Posterior cingulate gyrus (tissue), 11 donors: ENCODE measurements around the gene RER1.

Experiments used
- DNase-seq, 10 donors: peaks; one replicate each; pipeline versions ENCODE4 v3.0.0 to v3.0.0-alpha.2; 2020 to 2021; ENCODE audit warnings: mixed read lengths in 3 of 10
- intact Hi-C: fragments of 100-400 bp; cut with DNase I; formaldehyde crosslinking; loops from one replicate; pipeline ENCODE4 v1.15.1; 2023

The RER1 gene

GRCh38 chr1:2404142-2404889 is 12.7 kb downstream of the RER1 start:
- DNase-seq = no peak
- intact Hi-C loops = no loop called here

GRCh38 chr1:2404890-2405511 is 13.4 kb downstream of the RER1 start:
- no peak for DNase-seq
- intact Hi-C loops = no loop called here

- DNase-seq = no peak
- intact Hi-C loops = no loop called here
These were observed 14.1 kb downstream of the RER1 start for GRCh38 chr1:2405588-2406295.

GRCh38 chr1:2406451-2407041 is 14.9 kb downstream of the RER1 start:
- DNase-seq = no peak
- intact Hi-C loops = no loop called here

GRCh38 chr1:2407166-2407990 is 15.7 kb downstream of the RER1 start:
- intact Hi-C loops = no loop called here

GRCh38 chr1:2407991-2408275 is 16.3 kb downstream of the RER1 start:
- intact Hi-C loops = no loop called here
- DNase-seq = no peak

More at GRCh38 chr1:2407166-2407990, 15.7 kb downstream of the RER1 start:
- DNase-seq = no peak

GRCh38 chr1:2408456-2408855 is 16.8 kb downstream of the RER1 start:
- no peak for DNase-seq
- intact Hi-C loops = no loop called here

- intact Hi-C loops = no loop called here
- no peak for DNase-seq
These were observed 17.2 kb downstream of the RER1 start for GRCh38 chr1:2408859-2409276.

- no peak for DNase-seq
- intact Hi-C loops = loop anchor here (5.0 to 10.0 kb wide), 2 partner anchors 118 to 1015 kb away; partner anchors contain the start of gene PANK4
These were observed 18.1 kb downstream of the RER1 start for GRCh38 chr1:2409745-2410144.

GRCh38 chr1:2411801-2412394 is 20.3 kb downstream of the RER1 start:
- intact Hi-C loops = loop anchor here (2.0 to 10.0 kb wide), 3 partner anchors 115 to 1013 kb away; partner anchors contain the start of genes PANK4 and PRXL2B
- no peak for DNase-seq

- DNase-seq = peak; percentile 93 to 100 (median 96)
- intact Hi-C loops = loop anchor here (2.0 to 10.0 kb wide), 3 partner anchors 115 to 1012 kb away; partner anchors contain the start of genes PANK4 and PRXL2B
These were observed 20.7 kb downstream of the RER1 start, which contains the start of gene PEX10 for GRCh38 chr1:2412395-2412772. Gene PEX10, minus strand, starts transcription at chr1:2412564. Its CDS starts 62 bp downstream, at chr1:2412502.

GRCh38 chr1:2412773-2413494 is 21.3 kb downstream of the RER1 start:
- intact Hi-C loops = loop anchor here (2.0 to 10.0 kb wide), 3 partner anchors 114 to 1012 kb away; partner anchors contain the start of genes PANK4 and PRXL2B
- no peak for DNase-seq

GRCh38 chr1:2413495-2414296 is 22.1 kb downstream of the RER1 start:
- DNase-seq = no peak
- intact Hi-C loops = loop anchor here (1.0 to 10.0 kb wide), 4 partner anchors 114 to 1011 kb away; partner anchors contain the start of genes PANK4 and PRXL2B

GRCh38 chr1:2414297-2414958 is 22.8 kb downstream of the RER1 start:
- intact Hi-C loops = loop anchor here (1.0 to 10.0 kb wide), 3 partner anchors 113 to 1010 kb away; partner anchors contain the start of gene PANK4
- DNase-seq = peak; percentile 66 to 98 (median 84)

- intact Hi-C loops = loop anchor here (10.0 kb wide), 1 partner anchor 1009 kb away; no protein-coding TSS in a partner anchor
- DNase-seq = no peak
These were observed 23.7 kb downstream of the RER1 start for GRCh38 chr1:2415337-2415736.

- intact Hi-C loops = loop anchor here (10.0 kb wide), 1 partner anchor 1009 kb away; no protein-coding TSS in a partner anchor
- no peak for DNase-seq
These were observed 24.2 kb downstream of the RER1 start for GRCh38 chr1:2415801-2416208.

- no peak for DNase-seq
- intact Hi-C loops = loop anchor here (10.0 kb wide), 1 partner anchor 1008 kb away; no protein-coding TSS in a partner anchor
These were observed 24.8 kb downstream of the RER1 start for GRCh38 chr1:2416403-2416802.
